Measurements from ENCODE around the gene ZSWIM1. TPM values are rescaled to one million over a fixed set of nuclear protein-coding genes. Genes with fewer than 3 reads are reported as not detected.
"Not testable (repeated sequence)": the region's sequence is repeated elsewhere in the genome, so short reads cannot be mapped to it uniquely, and the experiment has no call there.

The ZSWIM1 gene
- total RNA-seq, 1 donor, result 10.1 TPM

GRCh38 chr20:45890985-45891983 lies 10.3 kb downstream of the ZSWIM1 start, which contains the start of the genes CTSA and NEURL2:
TSS of gene CTSA (plus strand) at chr20:45891335. CDS start at chr20:45891569, 234 bp downstream.
TSS of gene NEURL2 (minus strand) at chr20:45891208. CDS start at chr20:45890991, 217 bp downstream.
- Histone ChIP-seq H3K27me3 (ENCODE audit: insufficient read depth, low read length) (no peaks in the 10 kb centered on the region), H3K9me3 (ENCODE audit: low read depth, low read length) (no peaks in the 10 kb centered on the region), H3K4me3 (ENCODE audit: low read length) (peak within 1 kb of the TSS; percentile 71), H3K4me1 (ENCODE audit: insufficient read depth, low read length) (peaks cover 37% of the 10 kb centered on the region)

GRCh38 chr20:45892049-45892825 lies 11.2 kb downstream of the ZSWIM1 start:
- Histone ChIP-seq H3K9me3 (ENCODE audit: low read depth, low read length) (no peaks in the 10 kb centered on the region), H3K4me1 (ENCODE audit: insufficient read depth, low read length) (peaks cover 37% of the 10 kb centered on the region), H3K27me3 (ENCODE audit: insufficient read depth, low read length) (no peaks in the 10 kb centered on the region), H3K4me3 (ENCODE audit: low read length) (peak overlapping the region; percentile 71)

- Histone ChIP-seq H3K27me3 (ENCODE audit: insufficient read depth, low read length) (no peaks in the 10 kb centered on the region), H3K4me3 (ENCODE audit: low read length) (no peak overlapping the region), H3K9me3 (ENCODE audit: low read depth, low read length) (no peaks in the 10 kb centered on the region), H3K4me1 (ENCODE audit: insufficient read depth, low read length) (peaks cover 37% of the 10 kb centered on the region)
Observed at GRCh38 chr20:45892828-45893500, 11.9 kb downstream of the ZSWIM1 start.

GRCh38 chr20:45893831-45894230 lies 12.8 kb downstream of the ZSWIM1 start:
- H3K9me3 ChIP-seq (ENCODE audit: low read depth, low read length), result no peaks in the 10 kb centered on the region
- H3K4me3 ChIP-seq (ENCODE audit: low read length), result no peak overlapping the region
- H3K4me1 ChIP-seq (ENCODE audit: insufficient read depth, low read length), result peaks cover 37% of the 10 kb centered on the region
- H3K27me3 ChIP-seq (ENCODE audit: insufficient read depth, low read length), result no peaks in the 10 kb centered on the region

GRCh38 chr20:45894797-45895196 lies 13.8 kb downstream of the ZSWIM1 start:
- Histone ChIP-seq H3K4me3 (ENCODE audit: low read length) (no peak overlapping the region), H3K4me1 (ENCODE audit: insufficient read depth, low read length) (peaks cover 37% of the 10 kb centered on the region), H3K9me3 (ENCODE audit: low read depth, low read length) (no peaks in the 10 kb centered on the region), H3K27me3 (ENCODE audit: insufficient read depth, low read length) (no peaks in the 10 kb centered on the region)

- peaks cover 23% of the 10 kb centered on the region for H3K4me1 ChIP-seq (ENCODE audit: insufficient read depth, low read length)
- no peaks in the 10 kb centered on the region for H3K27me3 ChIP-seq (ENCODE audit: insufficient read depth, low read length)
- H3K4me3 ChIP-seq (ENCODE audit: low read length), result no peak overlapping the region
- no peaks in the 10 kb centered on the region for H3K9me3 ChIP-seq (ENCODE audit: low read depth, low read length)
Observed at GRCh38 chr20:45896641-45897161, 15.7 kb downstream of the ZSWIM1 start.

GRCh38 chr20:45897289-45897688 lies 16.3 kb downstream of the ZSWIM1 start:
- Histone ChIP-seq H3K9me3 (ENCODE audit: low read depth, low read length) (no peaks in the 10 kb centered on the region), H3K4me1 (ENCODE audit: insufficient read depth, low read length) (peaks cover 17% of the 10 kb centered on the region), H3K27me3 (ENCODE audit: insufficient read depth, low read length) (no peaks in the 10 kb centered on the region), H3K4me3 (ENCODE audit: low read length) (no peak overlapping the region)

GRCh38 chr20:45897692-45898091 lies 16.7 kb downstream of the ZSWIM1 start:
- no peak overlapping the region for H3K4me3 ChIP-seq (ENCODE audit: low read length)
- no peaks in the 10 kb centered on the region for H3K27me3 ChIP-seq (ENCODE audit: insufficient read depth, low read length)
- H3K9me3 ChIP-seq (ENCODE audit: low read depth, low read length), result no peaks in the 10 kb centered on the region
- peaks cover 13% of the 10 kb centered on the region for H3K4me1 ChIP-seq (ENCODE audit: insufficient read depth, low read length)

- Histone ChIP-seq H3K9me3 (ENCODE audit: low read depth, low read length) (no peaks in the 10 kb centered on the region), H3K4me1 (ENCODE audit: insufficient read depth, low read length) (peaks cover 7% of the 10 kb centered on the region), H3K4me3 (ENCODE audit: low read length) (no peak overlapping the region), H3K27me3 (ENCODE audit: insufficient read depth, low read length) (no peaks in the 10 kb centered on the region)
Observed at GRCh38 chr20:45898285-45898684, 17.3 kb downstream of the ZSWIM1 start.

GRCh38 chr20:45899046-45899835 lies 18.2 kb downstream of the ZSWIM1 start:
- H3K4me3 ChIP-seq (ENCODE audit: low read length), result no peak overlapping the region
- H3K4me1 ChIP-seq (ENCODE audit: insufficient read depth, low read length), result no peaks in the 10 kb centered on the region
- no peaks in the 10 kb centered on the region for H3K9me3 ChIP-seq (ENCODE audit: low read depth, low read length)
- H3K27me3 ChIP-seq (ENCODE audit: insufficient read depth, low read length), result no peaks in the 10 kb centered on the region

- not testable (repeated sequence) for H3K4me1 ChIP-seq (ENCODE audit: insufficient read depth, low read length); H3K9me3 ChIP-seq (ENCODE audit: low read depth, low read length); H3K4me3 ChIP-seq (ENCODE audit: low read length); H3K27me3 ChIP-seq (ENCODE audit: insufficient read depth, low read length)
Observed at GRCh38 chr20:45901332-45901731, 20.3 kb downstream of the ZSWIM1 start.

- Histone ChIP-seq H3K4me3 (ENCODE audit: low read length) (no peak overlapping the region), H3K9me3 (ENCODE audit: low read depth, low read length) (no peaks in the 10 kb centered on the region), H3K4me1 (ENCODE audit: insufficient read depth, low read length) (no peaks in the 10 kb centered on the region), H3K27me3 (ENCODE audit: insufficient read depth, low read length) (no peaks in the 10 kb centered on the region)
Observed at GRCh38 chr20:45902199-45902701, 21.2 kb downstream of the ZSWIM1 start.

GRCh38 chr20:45904583-45905504 lies 23.8 kb downstream of the ZSWIM1 start:
- Histone ChIP-seq H3K4me3 (ENCODE audit: low read length) (no peak overlapping the region), H3K4me1 (ENCODE audit: insufficient read depth, low read length) (peaks cover 7% of the 10 kb centered on the region), H3K9me3 (ENCODE audit: low read depth, low read length) (no peaks in the 10 kb centered on the region), H3K27me3 (ENCODE audit: insufficient read depth, low read length) (no peaks in the 10 kb centered on the region)

All from mononuclear cell (primary cell).